ENCODE results near the gene RAMP2. TPM values are rescaled to one million over a fixed set of nuclear protein-coding genes. Genes with fewer than 3 reads are reported as not detected.

RAMP2 gene
- polyA plus RNA-seq, 2 of the 4 experiments (the other 2 are of a cell fraction), result 0.49 to 0.87 TPM

- peak; percentile 56 for FAIRE-seq
- Histone ChIP-seq H3K4me3 (peak within 1 kb of the TSS; percentile 65), H3K4me1 (peaks cover 21% of the 10 kb centered on the region), H3K9me3 (no peaks in the 10 kb centered on the region), H3K27ac (peak within 1 kb of the TSS; percentile 80 to 97), H3K4me2 (peak within 1 kb of the TSS; percentile 91)
- WGBS (ENCODE audit: missing lambda C conversion rate), result 2% methylated on average over 39 of the region's 39 CpGs
- CTCF ChIA-PET, result interaction anchor here (0.6 to 4.4 kb wide), 23 partner anchors 9 to 195 kb away, joined by 3 to 48 read pairs (median 4); partner anchors contain the start of genes BECN1, CNTD1, COA3 and PSMC3IP
- POLR2A ChIA-PET, result interaction anchor here (0.6 to 2.9 kb wide), 32 partner anchors 8 to 1355 kb away, joined by 3 to 21 read pairs (median 4); partner anchors contain the start of genes BECN1, CNTD1, COA3 and PLEKHH3
- ATAC-seq, result peak; percentile 98
- peak; percentile 92 to 98 for DNase-seq (ENCODE audit: low read depth in 1 of 2, low spot score in 1 of 2)
- no peak for TF ChIP-seq MYC (IDR thresholded peaks at IDR 0.05; ENCODE audit: borderline replicate concordance, low read length)
- peak; percentile 82; the same call in 1 of the 2 replicates for TF ChIP-seq MAZ (IDR thresholded peaks at IDR 0.05; ENCODE audit: borderline replicate concordance, low read depth, low read length)
- peak; percentile 95 to 98 for TF ChIP-seq JUN (IDR thresholded peaks at IDR 0.05)
- no peak for TF ChIP-seq E2F6 (IDR thresholded peaks at IDR 0.05; ENCODE audit: borderline replicate concordance, low read depth)
- no peak for TF ChIP-seq FOXS1 (CRISPR knock-in tag; IDR thresholded peaks at IDR 0.05)
- TF ChIP-seq ESRRA (IDR thresholded peaks at IDR 0.05; ENCODE audit: borderline replicate concordance, low read length), result no peak
- peak; percentile 45; the same call in 1 of the 2 replicates for TF ChIP-seq ZC3H11A (IDR thresholded peaks at IDR 0.05)
- no peak for TF ChIP-seq CBX2 (IDR thresholded peaks at IDR 0.05; ENCODE audit: borderline replicate concordance, low read depth)
- 0 out of 2 replicates have a peak, but pooled peaks have one; percentile 12 for TF ChIP-seq ELK1 (IDR thresholded peaks at IDR 0.05; ENCODE audit: low read depth, low read length)
- TF ChIP-seq POLR2AphosphoS2 (conservative IDR thresholded peaks at IDR 0.05; ENCODE audit: low read length), result no peak
- 0 out of 2 replicates have a peak, but pooled peaks have one; percentile 47 for TF ChIP-seq RFX5 (IDR thresholded peaks at IDR 0.05)
- TF ChIP-seq RARB (CRISPR knock-in tag; IDR thresholded peaks at IDR 0.05), result no peak
- no peak for TF ChIP-seq SREBF2 (IDR thresholded peaks at IDR 0.05)
- TF ChIP-seq NFE2L2 (conservative IDR thresholded peaks at IDR 0.05; ENCODE audit: low read length), result no peak
- no peak for TF ChIP-seq TFCP2L1 (CRISPR knock-in tag; IDR thresholded peaks at IDR 0.05)
- TF ChIP-seq RCOR1 (IDR thresholded peaks at IDR 0.05; ENCODE audit: low read depth, low read length), result no peak
- TF ChIP-seq HOXA7 (CRISPR knock-in tag; IDR thresholded peaks at IDR 0.05), result no peak
- TF ChIP-seq JUNB (IDR thresholded peaks at IDR 0.05), result no peak
- TF ChIP-seq EP300 (IDR thresholded peaks at IDR 0.05), result no peak
- no peak for TF ChIP-seq RNF2 (IDR thresholded peaks at IDR 0.05; ENCODE audit: borderline replicate concordance, low read depth)
- no peak for TF ChIP-seq CBX8 (IDR thresholded peaks at IDR 0.05)
- TF ChIP-seq FOSL2 (IDR thresholded peaks at IDR 0.05), result no peak
- peak; percentile 30; the same call in 1 of the 2 replicates for TF ChIP-seq FOSL2 (CRISPR knock-in tag; IDR thresholded peaks at IDR 0.05)
- TF ChIP-seq BHLHE40 (IDR thresholded peaks at IDR 0.05; ENCODE audit: low read depth, low read length), result no peak
- TF ChIP-seq HES2 (IDR thresholded peaks at IDR 0.05), result no peak
- TF ChIP-seq MAFK (IDR thresholded peaks at IDR 0.05; ENCODE audit: partially characterized antibody), result no peak
- peak; percentile 91 for TF ChIP-seq MAX (IDR thresholded peaks at IDR 0.05)
- TF ChIP-seq ZNF302 (CRISPR knock-in tag; IDR thresholded peaks at IDR 0.05), result no peak
- no peak for TF ChIP-seq GATA3 (IDR thresholded peaks at IDR 0.05; ENCODE audit: borderline replicate concordance)
- TF ChIP-seq HOXB5 (CRISPR knock-in tag; IDR thresholded peaks at IDR 0.05), result 0 out of 2 replicates have a peak, but pooled peaks have one; percentile 50
- TF ChIP-seq CHD4 (IDR thresholded peaks at IDR 0.05; ENCODE audit: borderline replicate concordance), result no peak
- TF ChIP-seq PBX3 (IDR thresholded peaks at IDR 0.05), result 0 out of 2 replicates have a peak, but pooled peaks have one; percentile 69
- no peak for TF ChIP-seq HMGXB4 (CRISPR knock-in tag; IDR thresholded peaks at IDR 0.05; ENCODE audit: borderline replicate concordance)
- no peak for TF ChIP-seq HOXB13 (CRISPR knock-in tag; IDR thresholded peaks at IDR 0.05; ENCODE audit: low read depth)
- no peak for TF ChIP-seq NR3C1 (IDR thresholded peaks at IDR 0.05)
Measured at GRCh38 chr17:42773290-42774035, 12.4 kb downstream of the RAMP2 start, which contains the start of gene VPS25. TSS of gene VPS25 (plus strand) at chr17:42773449. CDS start at chr17:42773476, 27 bp downstream.

Data from A549 (cell line).